CD4-positive, alpha-beta T cell treated with Interleukin-1 beta for 1 hour (primary cell): Measurements from ENCODE around the gene NEU1.

Experiments
- DNase-seq, 2 donors: peaks; one replicate each; pipeline ENCODE4 v3.0.0-alpha.2; 2020 to 2022

NEU1 gene

GRCh38 chr6:31892821-31893220 is 30.2 kb upstream of the NEU1 start:
- DNase-seq: no peak

- DNase-seq: no peak
Observed at GRCh38 chr6:31889331-31889972, 26.8 kb upstream of the NEU1 start.

- peak; percentile 25 to 52 for DNase-seq
Observed at GRCh38 chr6:31888276-31889258, 25.9 kb upstream of the NEU1 start.

GRCh38 chr6:31887173-31888007 is 24.8 kb upstream of the NEU1 start:
- no peak for DNase-seq

- no peak for DNase-seq
Observed at GRCh38 chr6:31886541-31886991, 23.9 kb upstream of the NEU1 start.

- no peak for DNase-seq
Observed at GRCh38 chr6:31884528-31885035, 22.0 kb upstream of the NEU1 start.

- no peak for DNase-seq
Observed at GRCh38 chr6:31883676-31884075, 21.1 kb upstream of the NEU1 start.

GRCh38 chr6:31882344-31882743 is 19.7 kb upstream of the NEU1 start:
- DNase-seq: no peak

GRCh38 chr6:31881136-31881859 is 18.7 kb upstream of the NEU1 start:
- no peak for DNase-seq

- no peak for DNase-seq
Observed at GRCh38 chr6:31880616-31881015, 18.0 kb upstream of the NEU1 start.

GRCh38 chr6:31879901-31880300 is 17.3 kb upstream of the NEU1 start:
- DNase-seq: no peak

- DNase-seq: no peak
Observed at GRCh38 chr6:31879143-31879542, 16.5 kb upstream of the NEU1 start.

- DNase-seq: no peak
Observed at GRCh38 chr6:31878726-31879125, 16.1 kb upstream of the NEU1 start, which contains the start of gene SLC44A4. TSS of gene SLC44A4 (minus strand) at chr6:31878997. CDS start at chr6:31878980, 17 bp downstream.

GRCh38 chr6:31878222-31878621 is 15.6 kb upstream of the NEU1 start:
- DNase-seq: no peak

GRCh38 chr6:31877651-31878161 is 15.1 kb upstream of the NEU1 start:
- no peak for DNase-seq

GRCh38 chr6:31877125-31877650 is 14.6 kb upstream of the NEU1 start:
- no peak for DNase-seq

- no peak for DNase-seq
Observed at GRCh38 chr6:31876357-31876756, 13.7 kb upstream of the NEU1 start.

- no peak for DNase-seq
Observed at GRCh38 chr6:31875877-31876276, 13.3 kb upstream of the NEU1 start.

GRCh38 chr6:31874836-31875572 is 12.4 kb upstream of the NEU1 start:
- DNase-seq: no peak

GRCh38 chr6:31874084-31874670 is 11.6 kb upstream of the NEU1 start:
- DNase-seq: no peak
